ENCODE results near the gene SASH1. TPM values are rescaled to one million over a fixed set of nuclear protein-coding genes. Genes with fewer than 3 reads are reported as not detected.
"Not testable (repeated sequence)": the region's sequence is repeated elsewhere in the genome, so short reads cannot be mapped to it uniquely, and the experiment has no call there.

The SASH1 gene
- total RNA-seq, 2 experiments from 2014 or later, result 0.44 to 1.2 TPM

- CTCF ChIA-PET, result no interaction called here
- POLR2A ChIA-PET, result no interaction called here
- no peak for DNase-seq
- Mint-ChIP-seq H3K27me3 (peaks cover 20% of the 10 kb centered on the region), H3K4me3 (no peak overlapping the region), H3K9me3 (no peaks in the 10 kb centered on the region), H3K36me3 (no peaks in the 10 kb centered on the region), H3K4me1 (ENCODE audit: low read depth) (peaks cover 15% of the 10 kb centered on the region), H3K27ac (no peak overlapping the region)
- intact Hi-C loops (cut with micrococcal nuclease), result loop anchor here (10.0 kb wide), 1 partner anchor 134 kb away; no protein-coding TSS in a partner anchor
Measured at GRCh38 chr6:148570456-148570855, 227.8 kb downstream of the SASH1 start.

GRCh38 chr6:148572676-148573335, 230.2 kb downstream of the SASH1 start:
- POLR2A ChIA-PET, result no interaction called here
- intact Hi-C loops (cut with micrococcal nuclease), result loop anchor here (10.0 kb wide), 1 partner anchor 132 kb away; no protein-coding TSS in a partner anchor
- Mint-ChIP-seq H3K4me3 (no peak overlapping the region), H3K27me3 (peaks cover 28% of the 10 kb centered on the region), H3K36me3 (no peaks in the 10 kb centered on the region), H3K4me1 (ENCODE audit: low read depth) (peaks cover under 1% of the 10 kb centered on the region), H3K9me3 (no peaks in the 10 kb centered on the region), H3K27ac (no peak overlapping the region)
- no peak for DNase-seq
- CTCF ChIA-PET, result interaction anchor here (0.9 kb wide), 1 partner anchor 15 kb away, joined by 4 read pairs; no protein-coding TSS in a partner anchor

- H3K27me3 Mint-ChIP-seq, result peaks cover 29% of the 10 kb centered on the region
- CTCF ChIA-PET, result no interaction called here
- no peaks in the 10 kb centered on the region for H3K9me3 Mint-ChIP-seq
- DNase-seq, result no peak
- peaks cover 6% of the 10 kb centered on the region for H3K4me1 Mint-ChIP-seq (ENCODE audit: low read depth)
- POLR2A ChIA-PET, result no interaction called here
- intact Hi-C loops (cut with micrococcal nuclease), result loop anchor here (10.0 kb wide), 1 partner anchor 131 kb away; no protein-coding TSS in a partner anchor
- no peaks in the 10 kb centered on the region for H3K36me3 Mint-ChIP-seq
- H3K27ac Mint-ChIP-seq, result no peak overlapping the region
- no peak overlapping the region for H3K4me3 Mint-ChIP-seq
Measured at GRCh38 chr6:148573922-148574321, 231.3 kb downstream of the SASH1 start.

DNA sequence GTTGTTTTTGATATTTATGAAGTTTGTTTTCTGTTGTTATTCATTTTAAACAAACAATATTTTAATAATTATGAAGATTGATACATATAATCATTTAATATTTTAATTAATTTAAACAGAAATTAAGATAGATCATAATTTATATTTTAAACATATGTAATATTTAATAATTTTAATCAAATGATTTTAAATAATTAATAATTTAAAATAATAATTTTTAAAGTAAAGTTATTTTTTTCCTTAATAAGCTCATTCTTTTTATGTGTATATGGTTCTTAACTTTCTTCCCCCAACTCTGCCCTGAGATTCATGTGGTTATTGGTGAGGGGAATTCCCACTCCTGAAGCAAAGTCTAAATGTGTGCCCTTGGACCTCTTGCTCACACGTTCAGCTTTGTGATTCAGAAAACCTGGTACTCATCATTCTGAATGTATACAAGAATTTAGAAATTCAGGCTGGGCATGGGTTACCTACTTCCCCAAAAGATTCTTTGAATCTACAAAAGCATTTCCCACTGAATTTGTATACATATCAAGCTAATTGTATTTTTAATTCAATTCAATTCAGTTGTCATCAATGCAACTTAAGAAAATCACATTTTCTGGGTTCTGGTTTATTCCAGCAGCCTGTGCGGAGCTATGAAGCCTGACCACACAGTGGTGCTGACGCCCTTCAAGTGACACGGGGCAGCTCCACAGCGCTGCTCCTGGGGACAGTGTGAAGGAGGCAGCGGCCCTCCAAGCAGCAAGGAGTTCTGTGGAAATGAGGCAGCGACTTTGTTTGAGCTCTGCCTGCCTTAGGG, 235.2 kb downstream of the SASH1 start:
- intact Hi-C loops (cut with micrococcal nuclease), result loop anchor here (1.0 to 10.0 kb wide), 5 partner anchors 127 to 854 kb away; partner anchors contain the start of gene UST
- Mint-ChIP-seq H3K4me3 (no peak overlapping the region), H3K27me3 (peaks cover 26% of the 10 kb centered on the region), H3K9me3 (no peaks in the 10 kb centered on the region), H3K27ac (no peak overlapping the region), H3K4me1 (ENCODE audit: low read depth) (peaks cover 6% of the 10 kb centered on the region), H3K36me3 (no peaks in the 10 kb centered on the region)
- POLR2A ChIA-PET, result no interaction called here
- CTCF ChIA-PET, result interaction anchor here (0.6 to 2.5 kb wide), 37 partner anchors 9 to 940 kb away, joined by 3 to 20 read pairs (median 4); no protein-coding TSS in a partner anchor
- peak; percentile 73 for DNase-seq

DNA sequence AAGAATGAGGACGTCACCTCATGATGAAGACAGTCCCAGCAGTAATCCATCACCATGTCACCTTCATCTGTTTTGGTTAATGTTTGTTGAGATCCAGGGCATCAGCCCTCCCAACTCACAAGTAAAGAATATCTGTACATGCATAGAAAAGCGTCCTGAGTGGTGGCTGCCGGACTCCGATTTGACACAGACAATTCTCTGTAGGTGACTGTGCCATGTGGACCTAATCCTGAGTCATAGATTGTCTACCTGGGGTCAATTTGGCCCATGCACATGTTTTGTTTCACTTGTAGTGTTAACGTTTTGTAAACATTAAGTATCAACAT, 235.8 kb downstream of the SASH1 start:
- Mint-ChIP-seq H3K27me3 (peaks cover 28% of the 10 kb centered on the region), H3K4me1 (ENCODE audit: low read depth) (peaks cover 6% of the 10 kb centered on the region), H3K27ac (no peak overlapping the region), H3K4me3 (no peak overlapping the region), H3K36me3 (no peaks in the 10 kb centered on the region), H3K9me3 (peaks cover under 1% of the 10 kb centered on the region)
- DNase-seq, result no peak
- POLR2A ChIA-PET, result no interaction called here
- CTCF ChIA-PET, result interaction anchor here (0.6 to 2.5 kb wide), 29 partner anchors 10 to 939 kb away, joined by 3 to 20 read pairs (median 5); no protein-coding TSS in a partner anchor
- intact Hi-C loops (cut with micrococcal nuclease), result loop anchor here (1.0 to 10.0 kb wide), 5 partner anchors 126 to 854 kb away; partner anchors contain the start of gene UST

DNA sequence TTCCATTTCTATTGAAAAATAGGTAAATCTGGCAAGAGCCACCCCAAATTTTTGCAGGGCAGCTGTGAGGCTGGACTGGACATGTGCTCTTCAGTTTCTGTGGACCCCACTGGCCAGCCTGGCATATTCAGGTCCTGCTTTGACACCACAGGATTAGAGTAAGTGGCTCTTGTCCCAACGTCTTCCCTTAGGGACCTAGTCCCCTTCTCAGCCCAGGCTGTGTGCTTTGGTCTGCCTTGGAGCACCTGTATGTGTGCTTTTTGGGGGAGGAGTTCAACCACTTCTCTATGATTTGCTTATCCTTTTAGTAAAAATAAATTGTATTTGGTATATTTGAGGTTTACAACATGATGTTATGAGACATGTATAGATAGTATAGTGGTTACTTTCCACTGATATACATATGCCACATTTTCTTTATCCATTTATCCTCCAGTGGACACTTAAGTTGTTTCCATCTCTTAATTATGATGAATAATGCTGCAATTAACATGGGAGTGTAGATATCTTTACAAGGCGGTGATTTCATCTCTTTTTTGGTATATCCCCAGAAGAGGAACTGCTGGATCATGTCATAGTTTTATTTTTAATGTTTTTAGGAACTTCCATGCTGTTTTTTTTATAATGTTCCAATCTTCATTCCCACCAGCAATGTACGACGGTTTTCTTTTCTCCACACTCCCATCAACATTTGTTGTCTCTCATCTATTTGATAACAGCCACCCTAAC, 236.4 kb downstream of the SASH1 start:
- intact Hi-C loops (cut with micrococcal nuclease), result loop anchor here (1.0 to 10.0 kb wide), 5 partner anchors 126 to 853 kb away; partner anchors contain the start of gene UST
- ChIA-PET CTCF (interaction anchor here (0.6 to 2.5 kb wide), 22 partner anchors 16 to 939 kb away, joined by 3 to 20 read pairs (median 5); no protein-coding TSS in a partner anchor), POLR2A (no interaction called here)
- H3K9me3 Mint-ChIP-seq, result peaks cover 4% of the 10 kb centered on the region
- peaks cover 34% of the 10 kb centered on the region for H3K27me3 Mint-ChIP-seq
- H3K4me1 Mint-ChIP-seq (ENCODE audit: low read depth), result peaks cover 6% of the 10 kb centered on the region
- no peak for DNase-seq
- no peaks in the 10 kb centered on the region for H3K36me3 Mint-ChIP-seq
- no peak overlapping the region for H3K4me3 Mint-ChIP-seq
- no peak overlapping the region for H3K27ac Mint-ChIP-seq

DNA sequence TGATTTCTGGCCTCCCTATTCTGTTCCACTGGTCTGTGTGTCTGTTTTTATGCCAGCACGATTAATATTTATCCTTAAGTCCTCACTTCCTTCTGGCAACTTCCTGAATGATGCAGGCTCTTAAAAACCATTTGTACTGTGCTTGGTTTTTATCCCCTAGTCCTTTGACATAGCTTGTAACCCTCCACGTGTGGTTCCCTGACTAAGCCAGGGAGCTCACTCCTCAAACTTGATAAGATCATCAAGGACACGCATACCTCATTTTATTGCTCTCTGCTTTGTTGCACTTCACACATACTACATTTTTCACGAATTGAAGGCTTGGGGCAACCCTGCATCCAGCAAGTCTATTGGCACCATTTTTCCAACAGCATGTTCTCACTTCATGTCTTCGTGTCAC, 237.8 kb downstream of the SASH1 start:
- no peak for DNase-seq
- H3K9me3 Mint-ChIP-seq, result peaks cover 12% of the 10 kb centered on the region
- no peak overlapping the region for H3K4me3 Mint-ChIP-seq
- peaks cover 6% of the 10 kb centered on the region for H3K4me1 Mint-ChIP-seq (ENCODE audit: low read depth)
- ChIA-PET POLR2A (no interaction called here), CTCF (interaction anchor here (0.7 kb wide), 1 partner anchor 365 kb away, joined by 3 read pairs; no protein-coding TSS in a partner anchor)
- H3K27me3 Mint-ChIP-seq, result peaks cover 44% of the 10 kb centered on the region
- peaks cover 5% of the 10 kb centered on the region for H3K36me3 Mint-ChIP-seq
- intact Hi-C loops (cut with micrococcal nuclease), result no loop called here
- no peak overlapping the region for H3K27ac Mint-ChIP-seq

DNA sequence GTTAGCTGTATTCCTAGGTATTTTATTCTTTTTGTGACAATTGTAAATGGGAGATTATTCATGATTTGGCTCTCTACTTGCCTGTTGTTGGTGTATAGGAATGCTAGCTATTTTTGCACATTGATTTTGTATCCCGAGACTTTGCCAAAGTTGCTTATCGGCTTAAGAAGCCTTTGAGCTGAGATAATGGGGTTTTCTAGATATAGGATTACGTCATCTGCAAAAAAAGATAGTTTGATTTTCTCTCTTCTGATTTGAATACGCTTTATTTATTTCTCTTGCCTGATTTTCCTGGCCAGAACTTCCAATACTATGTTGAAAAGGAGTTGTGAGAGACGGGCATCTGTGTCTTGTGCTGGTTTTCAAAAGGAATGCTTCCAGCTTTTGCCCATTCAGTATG, 241.0 kb downstream of the SASH1 start:
- ChIA-PET POLR2A (no interaction called here), CTCF (no interaction called here)
- Mint-ChIP-seq H3K36me3 (peaks cover 7% of the 10 kb centered on the region), H3K27me3 (peaks cover 53% of the 10 kb centered on the region), H3K9me3 (peaks cover 23% of the 10 kb centered on the region), H3K27ac (no peak overlapping the region), H3K4me3 (no peak overlapping the region), H3K4me1 (ENCODE audit: low read depth) (no peaks in the 10 kb centered on the region)
- intact Hi-C loops (cut with micrococcal nuclease), result no loop called here
- no peak for DNase-seq

DNA sequence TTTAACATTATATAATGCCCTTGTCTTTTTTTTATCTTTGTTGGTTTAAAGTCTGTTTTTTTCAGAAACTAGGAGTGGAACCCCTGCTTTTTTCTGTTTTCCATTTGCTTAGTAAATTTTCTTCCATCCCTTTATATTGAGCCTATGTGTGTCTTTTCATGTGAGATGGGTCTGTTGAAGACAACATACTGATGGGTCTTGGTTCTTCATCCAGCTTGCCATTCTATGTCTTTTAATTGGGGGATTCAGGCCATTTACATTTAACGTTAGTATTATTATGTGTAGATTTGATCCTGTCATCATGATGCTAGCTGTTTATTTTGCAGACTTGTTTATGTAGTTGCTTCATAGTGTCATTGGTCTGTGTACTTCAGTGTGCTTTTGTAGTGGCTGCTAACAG, 243.0 kb downstream of the SASH1 start:
- CTCF ChIA-PET, result not testable (repeated sequence)
- peaks cover 47% of the 10 kb centered on the region for H3K27me3 Mint-ChIP-seq

DNA sequence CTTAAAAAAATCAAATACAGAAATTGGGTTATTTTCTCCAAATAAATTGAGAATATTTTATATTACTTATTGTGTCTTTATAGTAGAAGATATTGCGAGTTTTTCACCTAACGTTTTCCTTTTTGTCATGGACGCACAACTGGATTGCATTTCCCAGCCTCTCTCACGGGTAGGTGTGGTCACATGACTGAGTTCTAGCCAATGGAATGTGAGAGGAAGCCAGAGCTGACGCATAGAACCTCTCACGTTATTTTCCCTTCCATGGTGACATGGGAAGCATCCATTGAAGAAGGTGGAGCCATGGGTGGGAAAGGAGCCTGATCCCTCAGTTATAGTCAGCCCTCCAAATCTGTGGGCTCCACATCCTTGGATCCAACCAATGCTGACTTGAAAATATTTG, 248.2 kb downstream of the SASH1 start:
- ChIA-PET POLR2A (no interaction called here), CTCF (interaction anchor here (1.2 kb wide), 1 partner anchor 31 kb away, joined by 3 read pairs; no protein-coding TSS in a partner anchor)
- Mint-ChIP-seq H3K27ac (no peak overlapping the region), H3K4me3 (no peak overlapping the region), H3K9me3 (peaks cover 7% of the 10 kb centered on the region), H3K27me3 (peaks cover 28% of the 10 kb centered on the region), H3K36me3 (peaks cover 2% of the 10 kb centered on the region), H3K4me1 (ENCODE audit: low read depth) (peaks cover 2% of the 10 kb centered on the region)
- intact Hi-C loops (cut with micrococcal nuclease), result no loop called here
- no peak for DNase-seq

More for the DNA sequence above, 243.0 kb downstream of the SASH1 start:
- H3K4me1 Mint-ChIP-seq (ENCODE audit: low read depth); DNase-seq; H3K4me3 Mint-ChIP-seq; POLR2A ChIA-PET; intact Hi-C loops (cut with micrococcal nuclease); H3K27ac Mint-ChIP-seq; H3K36me3 Mint-ChIP-seq: not testable (repeated sequence)
- peaks cover 23% of the 10 kb centered on the region for H3K9me3 Mint-ChIP-seq

DNA sequence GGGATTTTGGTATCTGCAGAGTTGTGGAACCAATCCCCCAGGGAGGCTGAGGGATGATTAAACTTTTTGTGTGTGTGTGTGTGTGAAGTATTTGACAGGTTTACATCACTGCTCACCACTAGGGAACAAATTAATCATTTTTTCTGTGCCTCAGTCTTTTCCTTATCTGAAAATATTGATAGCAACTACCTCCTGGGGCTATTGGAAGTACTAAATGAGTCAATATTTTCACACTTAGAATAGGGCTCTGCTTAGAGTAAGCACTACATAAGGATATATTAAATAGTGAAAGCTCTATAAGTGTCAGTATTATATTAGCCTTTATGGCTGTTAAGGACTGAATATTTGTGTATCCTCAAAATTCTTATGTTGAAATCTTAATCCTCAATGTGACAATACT, 249.0 kb downstream of the SASH1 start:
- intact Hi-C loops (cut with micrococcal nuclease), result no loop called here
- ChIA-PET POLR2A (no interaction called here), CTCF (no interaction called here)
- Mint-ChIP-seq H3K4me1 (ENCODE audit: low read depth) (peaks cover 2% of the 10 kb centered on the region), H3K27ac (no peak overlapping the region), H3K4me3 (no peak overlapping the region), H3K36me3 (peaks cover under 1% of the 10 kb centered on the region), H3K9me3 (no peaks in the 10 kb centered on the region), H3K27me3 (peaks cover 22% of the 10 kb centered on the region)
- no peak for DNase-seq

Measured in activated CD4-positive, alpha-beta memory T cell treated with anti-CD3 and anti-CD28 coated beads for 36 hours (primary cell).